HFFc6 (cell line): ENCODE measurements around the gene ZNF26. TPM values are rescaled to one million over a fixed set of nuclear protein-coding genes. Genes with fewer than 3 reads are reported as not detected.
"Not testable (repeated sequence)": the region's sequence is repeated elsewhere in the genome, so short reads cannot be mapped to it uniquely, and the experiment has no call there.

ENCODE experiments used
- DNase-seq: peaks from one replicate; pipeline ENCODE4 v3.0.0-alpha.2; 2018
- H3K27ac Mint-ChIP-seq: 2 replicates; pipeline ENCODE4 v1.8.0; 2020; ENCODE audit warnings: mild to moderate bottlenecking, mixed read lengths
- H3K27me3 Mint-ChIP-seq: 2 replicates; pipeline ENCODE4 v1.8.0; 2021; ENCODE audit warnings: mild to moderate bottlenecking, moderate library complexity, mixed read lengths; ENCODE audit not compliant: insufficient read depth
- H3K36me3 Mint-ChIP-seq: 2 replicates; pipeline ENCODE4 v1.8.0; 2021; ENCODE audit warnings: low read depth, mixed read lengths
- H3K4me1 Mint-ChIP-seq: 2 replicates; pipeline ENCODE4 v1.8.0; 2020; ENCODE audit warnings: low read depth, mixed read lengths
- H3K4me3 Mint-ChIP-seq: 2 replicates; pipeline ENCODE4 v1.8.0; 2020; ENCODE audit warnings: mild to moderate bottlenecking, moderate library complexity, mixed read lengths
- H3K9me3 Mint-ChIP-seq: 2 replicates; pipeline ENCODE4 v1.8.0; 2020; ENCODE audit warnings: mild to moderate bottlenecking, mixed read lengths
- total RNA-seq, 6 experiments: library from RNA; stranded (reverse); fragmentation: NEBNext Ultra II Directional; extraction: Animal tissue kit (Norgen Biotek cat#: 25700); gene quantifications; 2 replicates in 1 of 6; 3 replicates in 5 of 6; pipeline ENCODE4 v1.2.3, GENCODE V29; 2021
- TF ChIP-seq, protein P1 (sequence below): fragments of 200-600 bp; sonication (generic); IDR thresholded peaks from 2 replicates; pipeline ENCODE4 v1.5.0; 2021; ENCODE audit warnings: antibody characterized with exemption, mild to moderate bottlenecking

The ZNF26 gene
- total RNA-seq, 6 experiments from 2014 or later: 5.9 to 6.6 (median 6.1) TPM

DNA sequence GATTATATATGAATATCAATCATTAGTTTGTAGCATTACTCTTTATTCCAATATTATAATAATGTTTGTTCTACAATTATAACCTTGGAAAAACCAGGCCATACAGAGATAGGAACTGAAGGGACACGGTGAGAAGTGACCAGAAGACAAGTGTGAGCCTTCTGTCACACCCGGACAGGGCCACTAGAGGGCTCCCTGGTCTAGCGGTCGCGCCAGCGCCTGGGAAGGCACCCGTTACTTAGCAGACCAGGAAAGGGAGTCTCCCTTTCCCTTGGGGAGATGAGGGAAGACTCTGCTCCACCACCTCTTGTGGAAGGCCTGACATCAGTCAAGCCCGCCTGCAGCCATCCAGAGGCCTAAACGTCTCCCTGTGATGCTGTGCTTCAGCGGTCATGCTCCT lies 22.2 kb upstream of the ZNF26 start:
- TF ChIP-seq, protein P1, sequence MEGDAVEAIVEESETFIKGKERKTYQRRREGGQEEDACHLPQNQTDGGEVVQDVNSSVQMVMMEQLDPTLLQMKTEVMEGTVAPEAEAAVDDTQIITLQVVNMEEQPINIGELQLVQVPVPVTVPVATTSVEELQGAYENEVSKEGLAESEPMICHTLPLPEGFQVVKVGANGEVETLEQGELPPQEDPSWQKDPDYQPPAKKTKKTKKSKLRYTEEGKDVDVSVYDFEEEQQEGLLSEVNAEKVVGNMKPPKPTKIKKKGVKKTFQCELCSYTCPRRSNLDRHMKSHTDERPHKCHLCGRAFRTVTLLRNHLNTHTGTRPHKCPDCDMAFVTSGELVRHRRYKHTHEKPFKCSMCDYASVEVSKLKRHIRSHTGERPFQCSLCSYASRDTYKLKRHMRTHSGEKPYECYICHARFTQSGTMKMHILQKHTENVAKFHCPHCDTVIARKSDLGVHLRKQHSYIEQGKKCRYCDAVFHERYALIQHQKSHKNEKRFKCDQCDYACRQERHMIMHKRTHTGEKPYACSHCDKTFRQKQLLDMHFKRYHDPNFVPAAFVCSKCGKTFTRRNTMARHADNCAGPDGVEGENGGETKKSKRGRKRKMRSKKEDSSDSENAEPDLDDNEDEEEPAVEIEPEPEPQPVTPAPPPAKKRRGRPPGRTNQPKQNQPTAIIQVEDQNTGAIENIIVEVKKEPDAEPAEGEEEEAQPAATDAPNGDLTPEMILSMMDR: peak; percentile 34
- not testable (repeated sequence) for H3K27ac Mint-ChIP-seq, DNase-seq, H3K4me1 Mint-ChIP-seq, H3K27me3 Mint-ChIP-seq, H3K4me3 Mint-ChIP-seq
- Mint-ChIP-seq H3K9me3 (peaks cover 48% of the 10 kb centered on the region), H3K36me3 (peaks cover 38% of the 10 kb centered on the region)

DNA sequence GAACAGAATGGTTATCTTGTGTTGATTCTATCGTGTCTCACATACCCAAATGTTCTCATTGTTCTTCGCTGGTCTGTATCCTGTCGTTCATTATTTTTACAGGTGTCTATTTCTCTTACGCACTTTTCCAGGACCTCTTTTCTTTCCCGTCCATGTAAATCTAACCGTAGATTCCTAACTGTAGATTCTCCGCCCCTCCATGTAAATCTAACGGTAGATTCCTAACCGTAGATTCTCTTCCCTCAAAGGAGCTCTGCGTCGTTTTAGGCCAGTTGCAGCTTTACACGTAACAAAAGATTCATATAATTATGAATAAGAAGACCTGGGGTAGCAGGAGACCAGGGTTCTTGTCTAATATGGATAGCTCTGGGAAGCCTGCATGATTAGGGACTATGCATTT lies 20.4 kb upstream of the ZNF26 start:
- Mint-ChIP-seq H3K4me1 (no peaks in the 10 kb centered on the region), H3K9me3 (peaks cover 51% of the 10 kb centered on the region), H3K36me3 (peaks cover 28% of the 10 kb centered on the region), H3K4me3 (no peak overlapping the region), H3K27ac (no peak overlapping the region), H3K27me3 (no peaks in the 10 kb centered on the region)
- no peak for DNase-seq
- TF ChIP-seq, protein P1: no peak

DNA sequence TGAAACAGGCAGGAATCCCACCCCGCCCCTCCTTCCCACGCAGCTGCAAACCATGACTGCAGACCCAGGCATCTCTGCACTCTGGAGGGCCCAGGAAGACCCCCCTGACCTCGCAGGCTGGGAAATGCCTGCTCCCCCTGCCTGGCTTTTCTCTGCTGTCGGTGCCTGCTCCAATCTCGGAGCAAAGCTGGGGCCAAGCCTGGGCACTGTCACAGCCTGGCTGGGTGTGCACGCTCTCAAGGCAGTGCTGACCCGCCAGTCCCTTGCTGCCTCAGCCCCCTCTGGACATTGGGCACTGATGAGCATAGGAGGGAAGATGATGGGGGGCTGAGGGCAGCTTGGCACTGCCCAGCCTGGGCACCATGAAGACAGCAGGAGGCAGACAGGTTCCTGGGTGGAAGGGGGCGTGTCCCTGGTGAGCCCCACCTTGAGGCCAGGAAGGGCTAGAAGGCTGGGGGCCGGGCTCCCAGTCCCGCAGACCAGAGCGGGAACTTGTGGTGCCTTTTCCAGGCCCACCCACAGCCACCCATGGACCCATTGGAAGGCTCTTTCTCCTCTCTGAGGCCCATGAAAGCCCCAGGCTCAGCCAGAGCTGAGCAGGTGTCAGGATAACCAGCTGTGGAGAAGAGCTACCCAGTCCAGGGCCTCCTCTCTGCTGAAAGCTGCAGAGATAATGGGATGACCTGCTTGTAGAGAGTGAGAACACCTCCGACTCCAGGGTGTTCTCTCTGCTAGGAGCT lies 19.3 kb upstream of the ZNF26 start:
- H3K4me3 Mint-ChIP-seq: no peak overlapping the region
- no peak for DNase-seq

DNA sequence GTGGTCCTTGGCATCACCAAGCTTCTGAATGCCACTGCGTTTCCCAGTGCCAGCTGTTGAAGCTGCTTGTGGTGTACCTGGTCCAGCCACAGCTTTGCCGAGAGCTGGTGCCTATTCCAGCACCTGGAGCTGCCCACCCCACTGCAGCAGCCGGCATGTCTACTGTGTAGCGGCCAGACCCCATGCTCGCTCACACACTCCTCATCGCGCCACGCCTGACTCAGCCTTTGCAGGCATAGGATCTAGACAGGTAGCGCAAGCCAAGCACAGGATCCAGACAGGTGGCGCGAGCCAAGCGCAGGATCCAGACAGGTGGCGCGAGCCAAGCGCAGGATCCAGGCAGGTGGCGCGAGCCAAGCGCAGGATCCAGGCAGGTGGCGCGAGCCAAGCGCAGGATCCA lies 18.4 kb upstream of the ZNF26 start:
- H3K27ac Mint-ChIP-seq: no peak overlapping the region
- peaks cover 63% of the 10 kb centered on the region for H3K9me3 Mint-ChIP-seq
- peaks cover 31% of the 10 kb centered on the region for H3K36me3 Mint-ChIP-seq
- H3K4me1 Mint-ChIP-seq: no peaks in the 10 kb centered on the region
- no peak overlapping the region for H3K4me3 Mint-ChIP-seq
- H3K27me3 Mint-ChIP-seq: peaks cover 1% of the 10 kb centered on the region; the same call in 1 of the 2 replicates
- no peak for DNase-seq
- TF ChIP-seq, protein P1: no peak

More for the DNA sequence above, 19.3 kb upstream of the ZNF26 start:
- no peak overlapping the region for H3K27ac Mint-ChIP-seq
- H3K9me3 Mint-ChIP-seq: peaks cover 54% of the 10 kb centered on the region
- H3K36me3 Mint-ChIP-seq: peaks cover 23% of the 10 kb centered on the region
- H3K27me3 Mint-ChIP-seq: peaks cover 1% of the 10 kb centered on the region; the same call in 1 of the 2 replicates
- TF ChIP-seq, protein P1: no peak
- no peaks in the 10 kb centered on the region for H3K4me1 Mint-ChIP-seq

DNA sequence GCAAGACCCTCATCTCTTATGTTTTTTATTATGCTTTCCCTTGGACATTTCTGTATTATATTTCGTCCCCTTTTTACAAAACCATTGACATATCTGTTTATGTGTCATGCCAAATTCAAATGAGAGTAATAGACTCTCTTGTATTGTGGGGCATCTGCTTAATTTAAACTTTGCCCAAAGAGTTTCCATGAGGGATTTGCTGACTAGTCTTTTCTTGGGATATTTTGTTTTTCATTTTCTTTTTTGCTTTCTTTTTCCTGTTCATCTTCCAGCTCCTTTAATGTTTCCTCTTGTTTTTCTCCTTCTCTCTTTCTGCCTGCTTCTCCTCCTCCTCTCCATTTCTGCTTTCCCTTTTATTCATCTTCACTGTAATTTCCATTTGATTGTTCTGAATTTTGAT lies 13.8 kb upstream of the ZNF26 start:
- H3K4me1 Mint-ChIP-seq: no peaks in the 10 kb centered on the region

More for the DNA sequence above, 13.8 kb upstream of the ZNF26 start:
- Mint-ChIP-seq H3K27me3 (peaks cover 1% of the 10 kb centered on the region; the same call in 1 of the 2 replicates), H3K27ac (no peak overlapping the region), H3K4me3 (no peak overlapping the region), H3K9me3 (peaks cover 71% of the 10 kb centered on the region), H3K36me3 (peaks cover 21% of the 10 kb centered on the region; the same call in 1 of the 2 replicates)
- TF ChIP-seq, protein P1: no peak
- no peak for DNase-seq
